ENCODE results near the gene C1orf115.
"Not testable (repeated sequence)": the region's sequence is repeated elsewhere in the genome, so short reads cannot be mapped to it uniquely, and the experiment has no call there.

Gene C1orf115

GRCh38 chr1:220690140-220691052 lies at the start of gene C1orf115:
Gene C1orf115 (plus strand): TSS chr1:220690363. CDS start chr1:220690403, 40 bp downstream.
- DNase-seq: peak; percentile 18

DNA sequence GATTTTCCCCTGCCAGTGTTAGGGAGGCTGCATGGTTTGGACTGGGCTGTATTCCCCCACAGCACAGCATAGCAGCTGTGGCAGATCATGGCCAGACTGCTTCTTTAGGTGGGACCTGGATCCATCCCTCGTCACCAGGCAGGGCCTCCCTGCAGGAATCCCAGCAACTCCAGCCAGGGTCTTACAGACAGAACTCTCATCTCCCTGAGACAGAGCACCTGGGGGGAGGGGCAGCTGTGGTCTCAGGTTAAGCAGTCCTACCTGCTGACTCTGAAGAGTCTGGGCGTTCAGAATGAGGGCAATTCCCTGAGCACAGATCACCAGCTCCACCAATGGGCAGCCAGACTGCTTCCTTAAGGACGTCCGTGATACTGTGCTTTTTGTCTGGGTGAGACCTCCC lies 47.9 kb upstream of the C1orf115 start:
- DNase-seq: no peak

DNA sequence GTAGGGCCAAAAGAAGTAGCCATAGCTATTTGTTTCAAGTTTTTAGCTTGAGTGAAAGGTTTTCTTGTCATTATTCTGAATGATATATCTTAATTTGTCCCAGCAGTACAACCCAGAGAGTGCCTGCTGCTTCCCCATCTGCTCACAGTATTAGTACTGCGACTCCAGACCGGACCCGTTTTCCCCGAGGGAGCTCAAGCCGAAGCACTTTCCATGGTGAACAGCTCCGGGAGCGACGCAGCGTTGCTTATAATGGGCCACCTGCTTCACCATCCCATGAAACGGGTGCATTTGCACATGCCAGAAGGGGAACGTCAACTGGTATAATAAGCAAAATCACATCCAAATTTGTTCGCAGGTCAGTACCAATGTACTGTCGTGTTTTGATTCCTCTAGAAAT lies 37.2 kb upstream of the C1orf115 start:
- DNase-seq: no peak

DNA sequence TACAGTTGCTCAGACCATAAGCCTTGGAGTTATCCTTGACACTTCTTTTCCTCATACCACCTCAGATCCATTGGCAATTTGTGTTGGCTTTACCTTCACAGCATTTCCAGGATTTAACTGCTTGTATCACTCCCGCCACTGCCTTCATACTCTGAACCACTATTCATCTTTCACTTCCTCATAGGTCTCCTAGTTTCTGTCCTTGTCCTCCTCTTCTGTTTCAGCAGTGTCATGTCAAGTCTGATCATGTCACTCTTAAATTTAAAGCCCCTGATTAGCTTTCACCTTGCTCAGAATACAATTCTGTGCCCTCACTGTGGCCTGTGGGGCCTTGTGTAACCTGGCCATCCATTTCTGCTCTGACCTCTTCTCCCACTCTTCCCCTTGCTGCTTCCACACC lies 34.7 kb upstream of the C1orf115 start:
- no peak for DNase-seq

DNA sequence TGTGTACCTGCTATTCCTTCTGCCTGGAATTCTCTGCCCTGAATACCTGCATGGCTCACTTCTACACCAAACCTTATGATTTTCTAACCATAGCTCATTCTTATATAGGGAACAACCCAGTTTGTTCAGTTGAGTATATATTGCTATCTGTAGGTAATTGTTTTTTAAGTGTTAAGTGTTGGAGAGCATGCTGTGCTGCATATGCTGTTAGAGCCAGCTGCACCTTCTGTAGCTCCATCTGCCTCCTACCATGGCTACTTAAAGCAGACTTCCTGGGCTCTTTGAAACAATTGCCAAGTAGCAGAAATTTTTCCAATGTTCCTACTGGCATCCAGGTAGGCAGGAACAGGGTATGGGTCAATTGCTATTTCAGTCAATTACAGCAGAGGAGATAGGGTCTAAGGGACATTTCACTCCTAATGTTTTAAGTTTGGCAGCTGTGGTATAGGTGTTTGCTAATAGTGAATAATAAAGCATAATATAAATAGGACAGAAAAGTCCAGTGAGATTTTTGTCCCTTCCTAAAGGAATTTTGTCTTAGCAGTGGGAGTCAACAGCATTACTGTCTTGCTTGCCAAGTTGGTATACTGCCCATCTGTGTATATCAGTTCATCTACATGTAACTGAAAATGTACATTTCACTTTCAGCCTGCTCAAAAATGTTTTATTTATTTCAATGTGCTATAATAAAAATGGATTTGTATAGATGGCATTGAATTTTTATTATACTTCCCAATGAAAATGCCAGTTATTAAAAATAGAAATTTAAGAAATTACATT lies 34.0 kb upstream of the C1orf115 start:
- DNase-seq: no peak

DNA sequence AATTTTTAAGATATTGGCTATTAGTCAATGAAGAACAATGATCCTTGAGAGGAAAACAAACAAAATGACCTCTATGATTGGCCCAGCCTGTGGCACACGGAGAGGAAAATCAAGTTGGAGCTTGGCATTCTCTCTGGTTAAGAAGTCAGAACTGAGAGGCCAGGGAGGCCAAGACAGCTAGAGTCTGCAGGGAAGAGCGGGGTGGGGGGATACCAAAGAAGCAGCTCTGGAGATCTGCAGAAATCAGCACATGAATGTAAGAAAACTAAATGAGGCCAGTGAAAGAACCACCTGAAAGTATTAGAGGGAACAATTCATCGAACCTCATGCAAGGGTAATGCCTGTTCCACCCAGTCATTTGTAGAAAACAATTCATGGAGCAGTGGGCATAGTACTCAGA lies 23.8 kb upstream of the C1orf115 start:
- DNase-seq: no peak

GRCh38 chr1:220669005-220669404 lies 21.2 kb upstream of the C1orf115 start:
- no peak for DNase-seq

GRCh38 chr1:220670365-220670764 lies 19.8 kb upstream of the C1orf115 start:
- DNase-seq: no peak

DNA sequence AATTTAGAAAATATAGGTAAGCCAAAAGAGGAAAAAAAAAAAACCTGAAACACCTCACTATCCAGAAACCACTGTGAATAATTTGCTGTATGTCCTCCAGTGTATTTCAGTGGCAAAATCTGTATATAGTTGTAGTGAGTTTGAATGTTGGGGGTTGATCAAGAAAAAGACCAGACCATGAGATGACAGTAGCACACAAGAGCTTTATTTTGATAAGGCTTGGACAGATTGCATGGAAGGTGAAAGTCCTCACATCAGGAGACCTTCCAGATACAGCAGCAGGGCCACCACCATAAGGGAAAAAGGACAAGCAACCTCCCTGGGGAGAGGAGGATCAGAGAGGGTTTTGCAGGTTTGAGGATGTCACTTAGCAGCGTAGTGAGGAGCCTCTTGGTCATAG lies 16.2 kb upstream of the C1orf115 start:
- DNase-seq: no peak

DNA sequence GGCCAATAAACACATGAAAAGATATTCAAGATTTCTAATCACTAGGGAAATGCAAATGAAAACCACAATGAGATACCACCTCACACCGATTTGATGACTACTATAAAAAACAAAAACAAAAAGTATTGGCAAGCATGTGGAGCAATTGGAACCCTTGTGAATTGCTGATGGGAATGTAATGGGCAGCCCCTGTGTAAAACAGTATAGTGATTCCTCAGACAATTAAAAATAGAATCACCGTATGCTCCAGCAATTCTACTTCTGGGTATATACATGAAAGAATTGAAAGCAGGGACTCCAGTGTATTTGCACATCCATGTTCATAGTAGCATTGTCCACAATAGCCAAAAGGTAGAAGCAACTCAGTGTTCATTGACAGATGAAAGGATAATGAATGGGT lies 12.9 kb upstream of the C1orf115 start:
- DNase-seq: no peak

- DNase-seq: no peak
These were observed 10.0 kb upstream of the C1orf115 start for GRCh38 chr1:220680085-220680687.

DNA sequence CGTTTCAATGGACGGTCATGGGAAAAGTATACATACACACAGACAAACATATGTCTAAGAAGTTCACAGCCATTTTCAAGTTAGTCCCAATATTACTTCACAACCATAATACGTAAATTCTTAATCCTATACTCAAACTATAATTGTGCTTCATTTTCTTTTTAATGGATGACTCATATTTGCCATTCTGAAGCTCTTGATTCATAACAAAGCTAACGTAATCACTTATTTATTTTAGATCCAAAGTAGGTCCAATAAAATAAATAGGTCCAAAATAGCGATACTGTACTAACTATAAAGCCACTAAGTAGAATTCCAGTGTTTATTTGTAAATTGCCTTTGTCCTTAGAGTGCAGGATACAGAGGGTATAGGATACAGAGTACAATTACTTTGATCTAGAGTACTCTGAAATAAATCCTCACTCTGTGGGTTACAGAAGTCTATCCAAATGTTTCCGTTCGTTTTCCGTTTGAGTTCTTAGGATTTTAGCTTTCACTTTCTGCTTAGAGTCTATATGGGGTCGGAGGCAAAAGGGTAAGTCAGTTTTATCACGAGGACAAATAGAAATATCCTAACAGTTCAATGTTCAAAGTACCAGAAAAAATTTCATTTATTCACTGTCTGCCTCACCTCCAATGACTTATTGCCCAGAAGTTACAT lies 8.8 kb upstream of the C1orf115 start:
- no peak for DNase-seq

DNA sequence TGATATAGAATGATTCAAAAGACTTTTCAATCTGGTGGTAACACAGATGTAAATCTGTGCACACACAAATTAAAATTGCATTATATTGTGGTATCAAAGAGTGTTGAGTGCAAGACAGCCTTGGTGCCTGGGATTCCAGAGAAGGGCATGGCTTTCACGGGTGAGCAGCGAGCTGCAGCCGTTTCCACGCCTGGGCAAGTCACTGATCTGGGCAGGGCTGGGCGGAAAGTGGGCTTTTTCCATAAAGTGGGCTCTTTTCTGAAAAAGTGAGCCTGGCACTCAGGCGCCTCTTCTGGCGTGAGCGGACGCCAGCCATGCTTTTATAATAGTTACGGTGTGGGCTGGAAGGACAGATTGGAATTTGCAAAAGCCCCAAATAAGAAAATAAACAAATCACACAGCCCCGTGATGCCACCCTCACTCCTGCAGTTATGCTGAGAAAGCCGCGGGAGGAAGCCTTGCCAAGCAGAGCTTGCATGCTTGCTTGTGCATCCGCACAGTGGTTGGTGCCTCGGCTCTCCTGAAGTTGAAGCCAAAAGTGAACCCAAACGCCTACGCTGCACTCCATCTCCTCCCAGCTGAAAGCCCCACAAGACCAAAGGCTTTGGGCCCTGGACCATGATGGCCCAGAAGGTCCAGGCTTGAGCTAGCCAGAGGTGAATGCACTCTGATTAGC lies 7.1 kb upstream of the C1orf115 start:
- no peak for DNase-seq

GRCh38 chr1:220683716-220684115 lies 6.4 kb upstream of the C1orf115 start:
- DNase-seq: not testable (repeated sequence)

DNA sequence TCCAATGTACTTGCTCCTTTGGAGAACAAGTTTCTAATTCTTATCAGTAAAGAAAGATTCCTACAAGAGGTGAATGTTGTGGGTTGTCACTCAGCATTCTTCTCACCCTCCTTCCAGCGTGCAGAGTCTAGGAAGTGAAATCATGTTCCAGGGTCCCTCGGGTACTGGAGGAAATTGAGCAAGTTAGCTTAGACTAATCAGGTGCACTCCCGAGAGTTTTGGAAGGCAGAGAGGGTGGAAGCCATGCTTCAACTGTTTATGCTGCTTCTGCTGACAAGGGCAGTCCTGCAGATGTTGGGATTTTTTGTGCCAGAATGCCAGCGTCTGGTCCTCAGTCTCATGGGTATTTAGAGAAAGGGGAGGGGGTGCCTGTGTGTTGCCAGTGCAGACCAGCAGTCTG lies 5.3 kb upstream of the C1orf115 start:
- no peak for DNase-seq

- no peak for DNase-seq
These were observed 4.3 kb upstream of the C1orf115 start for GRCh38 chr1:220685879-220686278.

DNA sequence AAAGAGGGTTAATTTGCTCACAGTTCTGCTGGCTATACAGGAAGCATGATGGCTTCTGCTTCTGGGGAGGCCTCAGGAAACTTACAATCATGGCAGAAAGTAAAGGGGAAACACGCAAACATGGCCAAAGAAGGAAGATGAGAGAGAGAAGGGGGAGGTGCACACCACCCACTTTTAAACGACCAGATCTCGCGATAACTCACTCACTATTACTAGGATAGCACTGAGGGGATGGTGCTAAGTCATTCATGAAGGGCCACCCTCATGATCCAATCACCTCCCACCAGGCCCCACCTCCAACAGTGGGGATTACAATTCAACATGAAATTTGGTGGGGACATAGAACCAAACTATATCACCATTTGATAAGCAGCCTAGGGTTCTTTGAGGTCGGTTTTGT lies 2.4 kb upstream of the C1orf115 start:
- no peak for DNase-seq

- DNase-seq: no peak
These were observed 497 bp upstream of the C1orf115 start for GRCh38 chr1:220689666-220690065.

DNA sequence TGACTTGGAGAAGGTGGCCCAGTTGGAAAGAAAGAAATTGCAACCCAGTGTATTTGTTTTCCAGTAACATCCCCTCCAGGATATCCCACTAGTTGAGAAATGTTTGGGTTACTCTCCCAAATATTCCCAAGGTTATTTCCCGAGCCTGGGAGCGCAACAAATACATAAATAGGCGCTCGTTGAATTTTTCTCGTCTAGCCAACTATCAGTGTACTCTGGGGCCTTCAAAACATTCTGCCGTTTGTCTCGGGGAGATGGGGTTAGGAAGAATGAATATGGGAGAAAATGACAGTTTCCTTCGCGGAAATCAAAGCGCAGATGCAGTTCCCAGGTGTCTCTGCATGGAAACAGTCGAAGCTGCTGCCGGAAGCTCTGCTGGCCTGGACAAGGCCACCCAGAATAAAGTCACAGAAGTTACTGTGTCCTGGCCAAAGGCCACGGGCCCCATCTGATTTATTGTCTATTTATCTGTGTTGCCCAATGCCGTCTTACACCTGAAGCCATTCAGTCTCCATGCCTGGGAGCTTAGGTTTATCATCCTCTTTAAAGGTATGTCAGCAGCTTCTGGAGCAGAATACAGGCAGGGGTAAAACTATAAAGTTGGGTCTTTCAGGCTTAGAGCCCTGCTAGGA lies 1.0 kb downstream of the C1orf115 start:
- DNase-seq: no peak

DNA sequence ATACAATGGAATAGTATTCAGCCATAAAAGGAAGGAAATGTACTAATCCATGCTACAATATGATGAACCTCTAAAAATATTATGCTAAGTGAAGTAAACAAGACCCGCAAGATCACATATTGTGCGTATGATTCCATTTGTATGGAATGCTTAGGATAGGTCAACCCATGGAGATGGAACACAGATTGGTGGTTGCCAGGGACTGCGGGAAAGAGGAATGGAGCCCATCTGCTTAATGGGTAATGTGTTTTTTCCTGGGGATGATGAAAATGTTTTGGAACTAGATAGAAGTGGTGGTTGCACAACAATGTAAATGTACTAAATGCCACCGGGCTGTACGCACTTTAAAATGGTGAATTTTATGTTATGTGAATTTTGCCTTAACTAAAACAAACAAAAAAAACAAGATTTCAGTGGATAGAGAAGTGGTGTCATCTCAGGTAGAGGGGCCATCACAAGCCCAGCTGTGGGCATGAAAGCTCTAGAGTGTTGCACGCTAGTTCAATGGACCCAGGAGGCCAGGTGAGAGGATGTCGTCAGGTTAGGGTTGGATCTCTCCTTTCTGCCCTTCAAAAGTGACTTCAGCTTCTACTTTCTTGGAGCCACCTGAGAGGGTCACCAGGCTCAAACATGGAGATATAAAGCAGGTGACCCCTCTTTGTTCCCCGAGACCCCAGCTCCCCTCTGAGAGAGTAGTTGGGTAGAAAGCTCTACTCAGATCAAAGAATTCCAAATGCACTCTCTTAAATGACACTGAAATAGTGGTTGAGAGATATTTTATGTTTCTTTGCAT lies 2.5 kb downstream of the C1orf115 start:
- no peak for DNase-seq

- no peak for DNase-seq
These were observed 4.8 kb downstream of the C1orf115 start for GRCh38 chr1:220694866-220695382.

All from GOT3 (cell line).